ENCODE results near the gene TTC34. TPM values are rescaled to one million over a fixed set of nuclear protein-coding genes. Genes with fewer than 3 reads are reported as not detected.

Gene TTC34
- total RNA-seq, 1 experiment from 2014 or later, result 1.3 TPM

GRCh38 chr1:2604156-2604843 lies 197.2 kb downstream of the TTC34 start:
- CTCF ChIA-PET, result no interaction called here
- H3K36me3 ChIP-seq (ENCODE audit: control insufficient read depth in 1 of 2, insufficient read depth in 2 of 2, low read length in 2 of 2), result no peaks in the 10 kb centered on the region
- no peaks in the 10 kb centered on the region for H3K4me1 ChIP-seq (ENCODE audit: control insufficient read depth in 1 of 2, insufficient read depth in 2 of 2, low read length in 2 of 2)
- no peak overlapping the region for H3K4me2 ChIP-seq (ENCODE audit: low read length)
- H3K79me2 ChIP-seq (ENCODE audit: insufficient read depth, low read length), result no peaks in the 10 kb centered on the region
- H2AFZ ChIP-seq (ENCODE audit: low read depth, low read length, poor library complexity, severe bottlenecking), result no peak overlapping the region
- H3K9me3 ChIP-seq (ENCODE audit: control insufficient read depth in 1 of 2, insufficient read depth in 1 of 2, low read depth in 1 of 2, low read length in 2 of 2), result no peaks in the 10 kb centered on the region
- RAD21 ChIA-PET (ENCODE audit: low non-redundant PET in 1 of 2, low total read pairs in 2 of 2, uncharacterized antibody in 2 of 2, unreplicated experiment in 2 of 2), result no interaction called here
- TF ChIP-seq JUND (IDR thresholded peaks at IDR 0.05) (no peak), SIN3A (IDR thresholded peaks at IDR 0.05; ENCODE audit: low read depth) (no peak), SRF (IDR thresholded peaks at IDR 0.05; ENCODE audit: low read depth) (no peak), EZH2 (IDR thresholded peaks at IDR 0.05) (no peak), ZBTB33 (IDR thresholded peaks at IDR 0.05; ENCODE audit: extremely low read depth, insufficient replicate concordance, low read length) (no peak), POLR2AphosphoS5 (IDR thresholded peaks at IDR 0.05; ENCODE audit: low read depth, low read length) (no peak), POLR2A (IDR thresholded peaks at IDR 0.05; ENCODE audit: borderline replicate concordance, extremely low read depth, insufficient read depth, insufficient read length) (no peak), CBX3 (IDR thresholded peaks at IDR 0.05; ENCODE audit: low read depth) (no peak), ZNF274 (IDR thresholded peaks at IDR 0.05; ENCODE audit: low read depth, low read length) (no peak), CTCF (IDR thresholded peaks at IDR 0.05 in 2 of 3, conservative IDR thresholded peaks at IDR 0.05 in 1 of 3; ENCODE audit: borderline replicate concordance in 1 of 3, insufficient read depth in 1 of 3, low read depth in 2 of 3, low read length in 2 of 3) (no peak), ATF3 (IDR thresholded peaks at IDR 0.05) (no peak), EGR1 (IDR thresholded peaks at IDR 0.05; ENCODE audit: low read depth) (no peak), SP1 (IDR thresholded peaks at IDR 0.05; ENCODE audit: low read depth) (no peak), TCF7L2 (IDR thresholded peaks at IDR 0.05; ENCODE audit: borderline replicate concordance, extremely low read depth, insufficient read depth, insufficient read length) (no peak), ELF1 (IDR thresholded peaks at IDR 0.05; ENCODE audit: borderline replicate concordance, low read depth) (no peak), ZFX (IDR thresholded peaks at IDR 0.05) (no peak)
- TF ChIP-seq, protein P1, sequence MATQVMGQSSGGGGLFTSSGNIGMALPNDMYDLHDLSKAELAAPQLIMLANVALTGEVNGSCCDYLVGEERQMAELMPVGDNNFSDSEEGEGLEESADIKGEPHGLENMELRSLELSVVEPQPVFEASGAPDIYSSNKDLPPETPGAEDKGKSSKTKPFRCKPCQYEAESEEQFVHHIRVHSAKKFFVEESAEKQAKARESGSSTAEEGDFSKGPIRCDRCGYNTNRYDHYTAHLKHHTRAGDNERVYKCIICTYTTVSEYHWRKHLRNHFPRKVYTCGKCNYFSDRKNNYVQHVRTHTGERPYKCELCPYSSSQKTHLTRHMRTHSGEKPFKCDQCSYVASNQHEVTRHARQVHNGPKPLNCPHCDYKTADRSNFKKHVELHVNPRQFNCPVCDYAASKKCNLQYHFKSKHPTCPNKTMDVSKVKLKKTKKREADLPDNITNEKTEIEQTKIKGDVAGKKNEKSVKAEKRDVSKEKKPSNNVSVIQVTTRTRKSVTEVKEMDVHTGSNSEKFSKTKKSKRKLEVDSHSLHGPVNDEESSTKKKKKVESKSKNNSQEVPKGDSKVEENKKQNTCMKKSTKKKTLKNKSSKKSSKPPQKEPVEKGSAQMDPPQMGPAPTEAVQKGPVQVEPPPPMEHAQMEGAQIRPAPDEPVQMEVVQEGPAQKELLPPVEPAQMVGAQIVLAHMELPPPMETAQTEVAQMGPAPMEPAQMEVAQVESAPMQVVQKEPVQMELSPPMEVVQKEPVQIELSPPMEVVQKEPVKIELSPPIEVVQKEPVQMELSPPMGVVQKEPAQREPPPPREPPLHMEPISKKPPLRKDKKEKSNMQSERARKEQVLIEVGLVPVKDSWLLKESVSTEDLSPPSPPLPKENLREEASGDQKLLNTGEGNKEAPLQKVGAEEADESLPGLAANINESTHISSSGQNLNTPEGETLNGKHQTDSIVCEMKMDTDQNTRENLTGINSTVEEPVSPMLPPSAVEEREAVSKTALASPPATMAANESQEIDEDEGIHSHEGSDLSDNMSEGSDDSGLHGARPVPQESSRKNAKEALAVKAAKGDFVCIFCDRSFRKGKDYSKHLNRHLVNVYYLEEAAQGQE (IDR thresholded peaks at IDR 0.05; ENCODE audit: low read depth), result no peak
- TF ChIP-seq, protein P2, sequence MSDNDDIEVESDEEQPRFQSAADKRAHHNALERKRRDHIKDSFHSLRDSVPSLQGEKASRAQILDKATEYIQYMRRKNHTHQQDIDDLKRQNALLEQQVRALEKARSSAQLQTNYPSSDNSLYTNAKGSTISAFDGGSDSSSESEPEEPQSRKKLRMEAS (IDR thresholded peaks at IDR 0.05), result no peak
- DNase-seq (ENCODE audit: low read depth, low spot score) (no peak), ATAC-seq (no peak)
- no peak overlapping the region for H3K4me3 ChIP-seq (replicated peaks in 1 of 2; ENCODE audit: low read depth in 1 of 2, low read length in 2 of 2)
- no peak overlapping the region for H3K27ac ChIP-seq (ENCODE audit: low read depth, low read length)
- POLR2A ChIA-PET, result no interaction called here
- BruUV-seq (replicated peaks), result no TSS peak
- H3K27me3 ChIP-seq (ENCODE audit: insufficient read depth, low read length), result 0 out of 2 replicates have a peak, but pooled peaks cover 5% of the 10 kb centered on the region
- H3K9ac ChIP-seq (ENCODE audit: low read length), result no peak overlapping the region
- H4K20me1 ChIP-seq (ENCODE audit: insufficient read depth), result no peaks in the 10 kb centered on the region
- no peaks in the 10 kb centered on the region for H3K9me2 ChIP-seq (ENCODE audit: insufficient read depth)
- intact Hi-C loops (cut with micrococcal nuclease), result no loop called here
